Rectal smooth muscle tissue (tissue), 1 donor: ENCODE results near the gene ZSWIM4.

Experiments used
- H3K27ac ChIP-seq: one replicate; pipeline ENCODE4 v1.7.0; 2013; ENCODE audit warnings: low read depth, low read length, inconsistent platforms
- H3K27me3 ChIP-seq: one replicate; pipeline ENCODE4 v1.7.0; 2013; ENCODE audit warnings: low read length; ENCODE audit not compliant: control insufficient read depth, insufficient read depth
- H3K36me3 ChIP-seq: one replicate; pipeline ENCODE4 v1.7.0; 2013; ENCODE audit warnings: low read length; ENCODE audit not compliant: control insufficient read depth, insufficient read depth
- H3K4me1 ChIP-seq: one replicate; pipeline ENCODE4 v1.7.0; 2013; ENCODE audit warnings: low read length; ENCODE audit not compliant: control insufficient read depth, insufficient read depth
- H3K4me3 ChIP-seq: one replicate; pipeline ENCODE4 v1.7.0; 2013; ENCODE audit warnings: low read length
- H3K9ac ChIP-seq: one replicate; pipeline ENCODE4 v1.7.0; 2013; ENCODE audit warnings: low read length

ZSWIM4 gene

GRCh38 chr19:13856497-13856896, 61.3 kb downstream of the ZSWIM4 start:
- peaks cover 5% of the 10 kb centered on the region for H3K4me1 ChIP-seq
- no peaks in the 10 kb centered on the region for H3K36me3 ChIP-seq
- H3K27me3 ChIP-seq: no peaks in the 10 kb centered on the region
- no peak overlapping the region for H3K4me3 ChIP-seq
- no peak overlapping the region for H3K9ac ChIP-seq
- H3K27ac ChIP-seq: no peak overlapping the region

- Histone ChIP-seq H3K4me1 (peaks cover 7% of the 10 kb centered on the region), H3K27ac (no peak overlapping the region), H3K4me3 (no peak overlapping the region), H3K27me3 (no peaks in the 10 kb centered on the region), H3K9ac (no peak overlapping the region), H3K36me3 (no peaks in the 10 kb centered on the region)
Observed at GRCh38 chr19:13859361-13859880, 64.2 kb downstream of the ZSWIM4 start.

DNA sequence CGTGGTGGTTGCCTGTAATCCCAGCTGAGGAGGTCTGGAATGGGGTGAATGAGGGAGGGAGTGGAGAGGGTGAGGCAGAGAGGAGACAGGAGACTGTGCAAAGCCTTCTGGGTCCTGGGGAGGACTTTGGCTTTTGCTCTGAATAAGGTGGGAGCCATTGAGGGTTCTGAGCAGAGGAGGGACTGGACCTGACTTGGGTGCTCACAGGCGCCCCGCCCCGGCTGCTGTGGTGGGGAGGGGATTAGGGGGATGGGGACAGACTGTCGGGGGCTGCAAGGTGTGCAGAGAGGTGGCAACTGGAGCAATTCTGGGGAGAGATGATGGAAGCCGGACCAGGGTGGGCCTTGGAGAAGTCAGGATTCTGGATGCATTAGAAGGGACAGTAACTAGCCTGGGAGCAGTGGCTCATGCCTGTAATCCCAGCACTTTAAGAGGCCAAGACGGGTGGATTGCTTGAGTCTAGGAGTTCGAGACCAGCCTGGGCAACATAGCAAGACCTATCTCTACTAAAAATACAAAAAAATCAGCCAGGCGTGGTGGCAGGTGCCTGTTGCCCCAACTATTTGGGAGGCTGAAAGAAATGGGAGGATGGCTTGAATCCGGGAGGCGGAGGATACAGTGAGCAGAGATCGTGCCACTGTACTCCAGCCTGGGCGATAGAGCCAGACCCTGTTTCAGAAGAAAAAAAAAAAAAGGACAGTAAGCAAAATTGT, 65.6 kb downstream of the ZSWIM4 start:
- no peaks in the 10 kb centered on the region for H3K36me3 ChIP-seq
- H3K4me1 ChIP-seq: peaks cover 7% of the 10 kb centered on the region
- no peak overlapping the region for H3K9ac ChIP-seq
- H3K27me3 ChIP-seq: peaks cover 2% of the 10 kb centered on the region
- peak overlapping the region; percentile 63 for H3K4me3 ChIP-seq
- H3K27ac ChIP-seq: peak overlapping the region; percentile 96

- peak overlapping the region; percentile 96 for H3K27ac ChIP-seq
- H3K36me3 ChIP-seq: no peaks in the 10 kb centered on the region
- peaks cover 10% of the 10 kb centered on the region for H3K4me1 ChIP-seq
- H3K9ac ChIP-seq: peak overlapping the region; percentile 56
- H3K4me3 ChIP-seq: peak overlapping the region; percentile 63
- H3K27me3 ChIP-seq: peaks cover 2% of the 10 kb centered on the region
Observed at GRCh38 chr19:13861392-13861713, 66.1 kb downstream of the ZSWIM4 start.

- Histone ChIP-seq H3K27me3 (peaks cover 2% of the 10 kb centered on the region), H3K9ac (peak overlapping the region; percentile 56), H3K4me3 (peak overlapping the region; percentile 63), H3K36me3 (no peaks in the 10 kb centered on the region), H3K27ac (peak overlapping the region; percentile 96), H3K4me1 (peaks cover 13% of the 10 kb centered on the region)
Observed at GRCh38 chr19:13861714-13862531, 66.7 kb downstream of the ZSWIM4 start.

DNA sequence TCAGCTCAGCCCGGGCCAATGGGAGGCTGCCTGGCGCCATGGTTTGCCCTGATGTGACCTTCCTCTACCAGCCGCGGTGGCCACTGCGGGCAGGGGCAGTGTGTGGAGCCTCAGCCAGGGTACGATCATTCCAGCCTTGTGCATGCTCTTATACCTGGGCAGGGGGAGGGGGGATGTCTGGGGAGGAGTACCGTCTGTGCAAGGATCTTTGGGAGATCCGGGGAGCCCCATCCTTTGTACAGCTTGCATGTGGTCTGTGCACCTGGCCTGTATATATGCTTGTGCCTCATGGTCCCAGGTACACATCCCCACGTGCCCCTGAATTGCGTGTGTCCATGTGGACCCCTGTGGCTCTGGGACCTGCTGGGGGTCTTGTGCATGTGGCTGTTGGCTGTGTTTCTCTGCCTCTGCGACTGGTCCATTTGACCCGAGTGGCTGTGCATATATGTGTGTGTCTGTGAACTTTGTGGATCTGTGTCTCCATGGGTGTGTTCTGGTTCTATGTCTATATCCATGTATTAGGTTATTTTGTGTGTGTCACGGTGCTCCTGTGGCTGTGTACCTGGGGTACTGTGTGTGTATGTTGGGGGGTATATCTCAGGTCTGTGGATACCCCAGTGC, 68.9 kb downstream of the ZSWIM4 start:
- peaks cover 13% of the 10 kb centered on the region for H3K4me1 ChIP-seq
- no peak overlapping the region for H3K9ac ChIP-seq
- H3K36me3 ChIP-seq: no peaks in the 10 kb centered on the region
- H3K27me3 ChIP-seq: peaks cover 2% of the 10 kb centered on the region
- peak overlapping the region; percentile 21 for H3K27ac ChIP-seq
- H3K4me3 ChIP-seq: no peak overlapping the region

DNA sequence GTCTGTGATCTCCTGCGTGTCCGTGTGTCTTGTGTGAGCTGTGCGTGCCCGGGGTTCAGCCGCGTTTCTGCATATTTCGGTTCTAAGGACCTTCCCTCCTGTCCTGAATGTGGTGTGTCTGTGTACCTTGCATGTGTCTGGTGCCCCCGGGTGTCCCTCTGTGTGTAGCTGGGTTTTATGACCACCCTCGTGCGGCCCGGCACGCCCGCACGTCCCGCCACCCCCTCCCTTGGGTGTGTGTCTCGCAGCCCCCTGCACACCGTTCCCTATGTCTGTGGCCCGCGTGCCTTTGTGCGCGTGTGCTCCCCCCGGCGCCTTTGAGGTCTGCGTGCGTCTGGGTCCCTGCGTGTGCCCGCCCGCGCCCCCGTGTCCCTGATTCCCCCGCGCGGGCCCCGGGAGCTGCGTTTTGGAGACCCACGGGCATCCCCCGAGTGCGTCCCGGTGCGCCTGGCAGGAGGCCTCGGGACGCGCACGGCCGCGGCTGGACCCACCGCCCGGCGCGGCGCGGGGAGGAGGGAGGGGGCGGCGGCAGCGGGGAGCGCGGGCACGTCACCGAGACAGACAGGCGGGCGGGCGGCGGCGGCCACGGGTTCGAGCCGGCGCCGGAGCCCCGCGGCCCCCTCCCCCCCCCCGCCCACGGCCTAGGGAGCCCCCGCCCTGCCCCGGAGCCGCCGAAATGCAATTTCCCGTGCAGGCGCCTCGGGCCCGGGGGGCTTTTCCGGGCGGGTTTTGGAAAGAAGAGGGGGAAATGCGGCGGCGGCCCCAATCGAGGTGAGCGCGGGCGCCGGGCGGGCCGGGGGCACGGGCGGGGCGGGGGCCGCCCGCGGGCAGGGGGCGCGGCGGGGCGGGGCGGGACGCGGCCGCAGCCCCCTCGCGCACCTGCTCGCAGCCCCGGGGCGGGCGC, 69.7 kb downstream of the ZSWIM4 start:
- Histone ChIP-seq H3K4me3 (no peak overlapping the region), H3K4me1 (peaks cover 13% of the 10 kb centered on the region), H3K9ac (no peak overlapping the region), H3K27ac (peak overlapping the region; percentile 21), H3K36me3 (no peaks in the 10 kb centered on the region), H3K27me3 (peaks cover 2% of the 10 kb centered on the region)

DNA sequence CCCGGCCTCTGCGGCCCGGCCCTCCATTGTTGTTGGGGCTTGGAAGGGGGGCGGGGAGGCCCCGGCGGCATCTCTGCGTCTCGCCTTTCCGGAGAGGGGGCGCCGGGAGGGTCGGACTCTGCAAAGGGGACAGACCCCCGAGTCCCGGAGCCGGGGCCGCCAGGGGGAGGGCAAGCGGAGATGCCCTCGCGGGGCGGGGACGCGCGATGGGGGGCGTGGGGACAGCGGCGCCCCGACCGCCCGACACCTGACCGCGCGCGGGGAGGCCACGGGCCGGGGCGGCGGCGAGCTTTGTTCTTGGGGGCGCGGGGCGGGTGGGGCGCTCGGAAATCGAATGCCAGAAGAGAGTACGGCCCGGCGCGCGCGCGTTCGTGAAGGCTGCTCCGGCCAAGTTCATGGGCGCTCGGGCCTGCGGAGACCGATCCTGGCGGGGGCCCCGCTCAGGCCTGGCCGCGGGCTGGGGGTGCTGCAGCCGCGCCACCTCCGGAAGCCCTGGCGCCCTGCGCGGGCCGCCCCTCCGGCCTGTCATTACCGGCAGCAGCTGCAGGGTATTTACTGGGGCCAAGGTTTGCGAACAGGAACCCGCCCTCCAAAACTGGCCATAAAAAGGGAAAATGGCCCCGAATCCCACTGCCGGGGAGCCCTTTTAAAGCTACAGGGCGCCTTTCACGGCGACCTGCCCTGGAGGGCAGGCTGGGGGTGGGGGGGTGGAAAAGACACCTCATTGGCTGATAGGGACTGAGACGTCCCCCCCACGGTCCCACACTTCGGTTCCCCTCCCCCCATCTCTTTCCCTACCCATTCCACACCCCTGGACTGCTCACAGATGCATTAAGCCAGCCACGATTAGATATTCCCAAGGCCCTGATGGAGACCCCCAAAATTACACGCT, 70.6 kb downstream of the ZSWIM4 start:
- Histone ChIP-seq H3K27me3 (peaks cover 2% of the 10 kb centered on the region), H3K27ac (peak overlapping the region; percentile 55), H3K9ac (no peak overlapping the region), H3K4me3 (peak overlapping the region; percentile 67), H3K36me3 (no peaks in the 10 kb centered on the region), H3K4me1 (peaks cover 13% of the 10 kb centered on the region)

GRCh38 chr19:13866463-13867046, 71.3 kb downstream of the ZSWIM4 start:
- Histone ChIP-seq H3K4me3 (peak overlapping the region; percentile 67), H3K9ac (no peak overlapping the region), H3K27ac (no peak overlapping the region), H3K36me3 (no peaks in the 10 kb centered on the region), H3K27me3 (peaks cover 2% of the 10 kb centered on the region), H3K4me1 (peaks cover 10% of the 10 kb centered on the region)

DNA sequence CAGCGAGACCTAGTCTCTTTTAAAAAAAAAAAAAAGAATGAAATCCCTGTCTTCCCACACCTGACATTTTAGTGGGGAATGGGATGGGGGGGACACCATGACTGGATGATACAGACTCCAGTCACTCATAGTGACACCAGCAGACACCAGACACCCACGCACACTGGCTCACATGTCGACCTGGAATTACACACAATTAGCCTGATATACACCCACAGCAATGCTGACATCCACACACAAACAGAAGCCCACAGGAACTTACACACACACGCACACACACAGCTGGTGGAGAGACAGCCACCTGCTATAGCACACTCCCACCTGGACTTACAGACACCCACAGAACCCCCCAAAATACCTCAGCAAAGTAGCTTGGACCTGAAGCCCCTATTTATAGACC, 73.4 kb downstream of the ZSWIM4 start:
- H3K4me3 ChIP-seq: no peak overlapping the region
- no peaks in the 10 kb centered on the region for H3K36me3 ChIP-seq
- peaks cover 6% of the 10 kb centered on the region for H3K4me1 ChIP-seq
- H3K9ac ChIP-seq: no peak overlapping the region
- H3K27me3 ChIP-seq: peaks cover 2% of the 10 kb centered on the region
- H3K27ac ChIP-seq: no peak overlapping the region

DNA sequence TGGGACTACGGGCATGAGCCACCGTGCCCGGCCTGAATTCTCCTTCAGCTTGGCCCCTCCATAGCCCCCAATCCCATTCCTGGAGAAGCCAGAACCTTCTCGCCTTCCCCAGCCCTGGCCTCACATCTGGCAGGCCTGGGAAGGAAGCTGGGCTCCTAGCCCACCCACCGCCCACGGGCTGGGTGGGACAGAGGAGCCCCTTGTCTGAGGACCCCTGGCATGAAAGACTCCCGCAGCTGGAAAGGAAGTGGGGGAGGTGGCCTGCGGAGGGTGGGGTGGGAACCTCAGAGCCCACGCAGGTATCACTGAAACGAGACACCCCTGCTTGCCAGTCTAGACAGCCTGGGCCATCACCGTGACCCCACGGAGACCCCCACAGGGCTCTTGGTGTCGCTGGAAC, 74.0 kb downstream of the ZSWIM4 start:
- H3K27ac ChIP-seq: no peak overlapping the region
- H3K36me3 ChIP-seq: no peaks in the 10 kb centered on the region
- peaks cover 6% of the 10 kb centered on the region for H3K4me1 ChIP-seq
- H3K9ac ChIP-seq: no peak overlapping the region
- H3K27me3 ChIP-seq: peaks cover 2% of the 10 kb centered on the region
- H3K4me3 ChIP-seq: no peak overlapping the region
